ENCODE data around the gene REEP1. TPM values are rescaled to one million over a fixed set of nuclear protein-coding genes. Genes with fewer than 3 reads are reported as not detected.

REEP1 gene
- total RNA-seq, 1 experiment from 2014 or later, result 5.9 TPM

DNA sequence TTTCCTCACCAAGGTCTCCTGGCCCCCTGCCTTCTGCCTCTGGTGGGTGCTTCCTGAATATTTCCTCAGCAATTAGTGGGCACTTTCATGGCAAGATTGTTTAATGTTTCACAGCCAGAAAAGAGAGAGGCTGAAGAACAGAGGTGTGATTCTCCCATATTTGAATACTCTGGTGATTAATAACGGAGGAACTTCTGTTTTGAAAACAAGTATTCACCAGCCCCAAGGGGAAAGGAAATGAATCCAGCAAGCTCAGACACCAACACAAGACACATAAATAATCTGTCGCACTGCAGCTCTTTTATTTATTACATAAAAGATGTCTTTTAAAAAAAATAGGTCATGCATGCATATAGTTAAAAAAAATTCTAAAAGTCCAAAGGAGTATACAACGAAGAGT lies 80.4 kb downstream of the REEP1 start (continued):
- TF ChIP-seq, protein P1, sequence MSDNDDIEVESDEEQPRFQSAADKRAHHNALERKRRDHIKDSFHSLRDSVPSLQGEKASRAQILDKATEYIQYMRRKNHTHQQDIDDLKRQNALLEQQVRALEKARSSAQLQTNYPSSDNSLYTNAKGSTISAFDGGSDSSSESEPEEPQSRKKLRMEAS (IDR thresholded peaks at IDR 0.05), result no peak
- TF ChIP-seq CEBPB (IDR thresholded peaks at IDR 0.05; ENCODE audit: low read depth), result no peak

DNA sequence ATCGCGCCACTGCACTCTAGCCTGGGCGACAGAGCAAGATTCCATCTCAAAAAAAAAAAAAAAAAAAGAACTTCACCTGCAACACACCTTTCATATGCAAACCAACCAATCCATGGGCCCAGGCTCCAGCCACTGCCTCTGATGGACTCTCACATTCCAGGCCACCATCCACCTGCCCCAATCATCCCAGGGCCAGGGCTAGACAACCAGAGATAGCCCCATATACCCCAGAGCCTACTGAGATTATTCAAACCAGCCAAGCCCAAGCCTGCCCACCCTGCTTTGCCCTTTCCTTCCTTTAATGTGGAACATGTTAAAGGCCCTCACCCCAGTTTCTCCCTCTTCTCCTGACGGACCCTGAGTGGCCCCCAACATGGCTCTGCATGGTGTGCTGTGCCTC lies 81.1 kb downstream of the REEP1 start:
- Histone ChIP-seq H3K9me2 (ENCODE audit: insufficient read depth) (no peaks in the 10 kb centered on the region), H3K27me3 (ENCODE audit: insufficient read depth, low read length) (no peaks in the 10 kb centered on the region), H4K20me1 (ENCODE audit: insufficient read depth) (no peaks in the 10 kb centered on the region), H3K27ac (ENCODE audit: low read depth, low read length) (no peak overlapping the region), H3K4me2 (ENCODE audit: low read length) (no peak overlapping the region), H3K36me3 (ENCODE audit: control insufficient read depth in 1 of 2, insufficient read depth in 2 of 2, low read length in 2 of 2) (no peaks in the 10 kb centered on the region), H2AFZ (ENCODE audit: low read depth, low read length, poor library complexity, severe bottlenecking) (no peak overlapping the region), H3K9me3 (ENCODE audit: control insufficient read depth in 1 of 2, insufficient read depth in 1 of 2, low read depth in 1 of 2, low read length in 2 of 2) (no peaks in the 10 kb centered on the region), H3K79me2 (ENCODE audit: insufficient read depth, low read length) (no peaks in the 10 kb centered on the region), H3K9ac (ENCODE audit: low read length) (no peak overlapping the region), H3K4me3 (replicated peaks in 1 of 2; ENCODE audit: low read depth in 1 of 2, low read length in 2 of 2) (no peak overlapping the region), H3K4me1 (ENCODE audit: control insufficient read depth in 1 of 2, insufficient read depth in 2 of 2, low read length in 2 of 2) (no peaks in the 10 kb centered on the region)
- BruUV-seq (replicated peaks), result no TSS peak
- ChIA-PET POLR2A (no interaction called here), RAD21 (ENCODE audit: low non-redundant PET in 1 of 2, low total read pairs in 2 of 2, uncharacterized antibody in 2 of 2, unreplicated experiment in 2 of 2) (no interaction called here), CTCF (no interaction called here)
- no peak for TF ChIP-seq SRF (IDR thresholded peaks at IDR 0.05; ENCODE audit: low read depth)
- TF ChIP-seq RAD21 (IDR thresholded peaks at IDR 0.05; ENCODE audit: low read depth), result no peak
- TF ChIP-seq, protein P2, sequence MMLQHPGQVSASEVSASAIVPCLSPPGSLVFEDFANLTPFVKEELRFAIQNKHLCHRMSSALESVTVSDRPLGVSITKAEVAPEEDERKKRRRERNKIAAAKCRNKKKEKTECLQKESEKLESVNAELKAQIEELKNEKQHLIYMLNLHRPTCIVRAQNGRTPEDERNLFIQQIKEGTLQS (IDR thresholded peaks at IDR 0.05), result no peak
- TF ChIP-seq EZH2phosphoT487 (IDR thresholded peaks at IDR 0.05; ENCODE audit: borderline replicate concordance), result no peak
- TF ChIP-seq, protein P3, sequence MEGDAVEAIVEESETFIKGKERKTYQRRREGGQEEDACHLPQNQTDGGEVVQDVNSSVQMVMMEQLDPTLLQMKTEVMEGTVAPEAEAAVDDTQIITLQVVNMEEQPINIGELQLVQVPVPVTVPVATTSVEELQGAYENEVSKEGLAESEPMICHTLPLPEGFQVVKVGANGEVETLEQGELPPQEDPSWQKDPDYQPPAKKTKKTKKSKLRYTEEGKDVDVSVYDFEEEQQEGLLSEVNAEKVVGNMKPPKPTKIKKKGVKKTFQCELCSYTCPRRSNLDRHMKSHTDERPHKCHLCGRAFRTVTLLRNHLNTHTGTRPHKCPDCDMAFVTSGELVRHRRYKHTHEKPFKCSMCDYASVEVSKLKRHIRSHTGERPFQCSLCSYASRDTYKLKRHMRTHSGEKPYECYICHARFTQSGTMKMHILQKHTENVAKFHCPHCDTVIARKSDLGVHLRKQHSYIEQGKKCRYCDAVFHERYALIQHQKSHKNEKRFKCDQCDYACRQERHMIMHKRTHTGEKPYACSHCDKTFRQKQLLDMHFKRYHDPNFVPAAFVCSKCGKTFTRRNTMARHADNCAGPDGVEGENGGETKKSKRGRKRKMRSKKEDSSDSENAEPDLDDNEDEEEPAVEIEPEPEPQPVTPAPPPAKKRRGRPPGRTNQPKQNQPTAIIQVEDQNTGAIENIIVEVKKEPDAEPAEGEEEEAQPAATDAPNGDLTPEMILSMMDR (IDR thresholded peaks at IDR 0.05 in 2 of 3, conservative IDR thresholded peaks at IDR 0.05 in 1 of 3; ENCODE audit: borderline replicate concordance in 1 of 3, insufficient read depth in 1 of 3, low read depth in 2 of 3, low read length in 2 of 3), result no peak
- no peak for TF ChIP-seq ZFX (IDR thresholded peaks at IDR 0.05)
- no peak for TF ChIP-seq EZH2 (IDR thresholded peaks at IDR 0.05)
- TF ChIP-seq, protein P4, sequence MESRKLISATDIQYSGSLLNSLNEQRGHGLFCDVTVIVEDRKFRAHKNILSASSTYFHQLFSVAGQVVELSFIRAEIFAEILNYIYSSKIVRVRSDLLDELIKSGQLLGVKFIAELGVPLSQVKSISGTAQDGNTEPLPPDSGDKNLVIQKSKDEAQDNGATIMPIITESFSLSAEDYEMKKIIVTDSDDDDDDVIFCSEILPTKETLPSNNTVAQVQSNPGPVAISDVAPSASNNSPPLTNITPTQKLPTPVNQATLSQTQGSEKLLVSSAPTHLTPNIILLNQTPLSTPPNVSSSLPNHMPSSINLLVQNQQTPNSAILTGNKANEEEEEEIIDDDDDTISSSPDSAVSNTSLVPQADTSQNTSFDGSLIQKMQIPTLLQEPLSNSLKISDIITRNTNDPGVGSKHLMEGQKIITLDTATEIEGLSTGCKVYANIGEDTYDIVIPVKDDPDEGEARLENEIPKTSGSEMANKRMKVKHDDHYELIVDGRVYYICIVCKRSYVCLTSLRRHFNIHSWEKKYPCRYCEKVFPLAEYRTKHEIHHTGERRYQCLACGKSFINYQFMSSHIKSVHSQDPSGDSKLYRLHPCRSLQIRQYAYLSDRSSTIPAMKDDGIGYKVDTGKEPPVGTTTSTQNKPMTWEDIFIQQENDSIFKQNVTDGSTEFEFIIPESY (IDR thresholded peaks at IDR 0.05; ENCODE audit: extremely low read depth, insufficient replicate concordance, low read length), result no peak
- TF ChIP-seq, protein P5, sequence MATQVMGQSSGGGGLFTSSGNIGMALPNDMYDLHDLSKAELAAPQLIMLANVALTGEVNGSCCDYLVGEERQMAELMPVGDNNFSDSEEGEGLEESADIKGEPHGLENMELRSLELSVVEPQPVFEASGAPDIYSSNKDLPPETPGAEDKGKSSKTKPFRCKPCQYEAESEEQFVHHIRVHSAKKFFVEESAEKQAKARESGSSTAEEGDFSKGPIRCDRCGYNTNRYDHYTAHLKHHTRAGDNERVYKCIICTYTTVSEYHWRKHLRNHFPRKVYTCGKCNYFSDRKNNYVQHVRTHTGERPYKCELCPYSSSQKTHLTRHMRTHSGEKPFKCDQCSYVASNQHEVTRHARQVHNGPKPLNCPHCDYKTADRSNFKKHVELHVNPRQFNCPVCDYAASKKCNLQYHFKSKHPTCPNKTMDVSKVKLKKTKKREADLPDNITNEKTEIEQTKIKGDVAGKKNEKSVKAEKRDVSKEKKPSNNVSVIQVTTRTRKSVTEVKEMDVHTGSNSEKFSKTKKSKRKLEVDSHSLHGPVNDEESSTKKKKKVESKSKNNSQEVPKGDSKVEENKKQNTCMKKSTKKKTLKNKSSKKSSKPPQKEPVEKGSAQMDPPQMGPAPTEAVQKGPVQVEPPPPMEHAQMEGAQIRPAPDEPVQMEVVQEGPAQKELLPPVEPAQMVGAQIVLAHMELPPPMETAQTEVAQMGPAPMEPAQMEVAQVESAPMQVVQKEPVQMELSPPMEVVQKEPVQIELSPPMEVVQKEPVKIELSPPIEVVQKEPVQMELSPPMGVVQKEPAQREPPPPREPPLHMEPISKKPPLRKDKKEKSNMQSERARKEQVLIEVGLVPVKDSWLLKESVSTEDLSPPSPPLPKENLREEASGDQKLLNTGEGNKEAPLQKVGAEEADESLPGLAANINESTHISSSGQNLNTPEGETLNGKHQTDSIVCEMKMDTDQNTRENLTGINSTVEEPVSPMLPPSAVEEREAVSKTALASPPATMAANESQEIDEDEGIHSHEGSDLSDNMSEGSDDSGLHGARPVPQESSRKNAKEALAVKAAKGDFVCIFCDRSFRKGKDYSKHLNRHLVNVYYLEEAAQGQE (IDR thresholded peaks at IDR 0.05; ENCODE audit: low read depth), result no peak
- no peak for TF ChIP-seq SP1 (IDR thresholded peaks at IDR 0.05; ENCODE audit: low read depth)
- intact Hi-C loops (cut with micrococcal nuclease), result no loop called here
- no peak for DNase-seq (ENCODE audit: low read depth, low spot score)
- ATAC-seq, result no peak

Measured in HCT116 (cell line).